A673 (cell line): ENCODE results near the gene MRPL9. TPM values are rescaled to one million over a fixed set of nuclear protein-coding genes. Genes with fewer than 3 reads are reported as not detected.

Source experiments
- Bru-seq: library from RNA; stranded (reverse); fragments of 400-500 nt; gene quantifications from one replicate; lab custom pipeline; 2021; lab: Mats Ljungman, UMichigan
- BruChase-seq, 2 experiments: library from RNA; stranded (reverse); fragments of 400-500 nt; gene quantifications; one replicate each; lab custom pipeline; 2021; lab: Mats Ljungman, UMichigan
- BruUV-seq: library from RNA; stranded (reverse); fragments of 400-500 nt; replicated peaks from 2 replicates; lab custom pipeline; 2021; lab: Mats Ljungman, UMichigan
- CTCF ChIA-PET: fragments of 300-600 bp; sonication (Branson Sonifier 250); formaldehyde crosslinking; loops from one replicate; lab custom pipeline; 2022; ENCODE audit warnings: antibody characterized with exemption; lab: Charles Lee
- POLR2A ChIA-PET: fragments of 300-600 bp; sonication (Branson Sonifier 250); formaldehyde crosslinking; loops from one replicate; lab custom pipeline; 2022; ENCODE audit warnings: antibody characterized with exemption; ENCODE audit not compliant: low non-redundant PET; lab: Charles Lee
- DNase-seq: peaks from one replicate; pipeline ENCODE4 v3.0.0-alpha.2; 2015; ENCODE audit warnings: low spot score
- H3K27ac ChIP-seq: fragments of 200-600 bp; sonication (generic); 2 replicates; pipeline ENCODE4 v1.5.1; 2016; ENCODE audit warnings: mixed run types, low read depth, mild to moderate bottlenecking, mixed read lengths, antibody characterized with exemption, low read length; ENCODE audit not compliant: poor library complexity, severe bottlenecking
- H3K27me3 ChIP-seq: fragments of 200-600 bp; sonication (generic); replicated peaks from 2 replicates; pipeline ENCODE4 v1.6.1; 2017; ENCODE audit warnings: mixed run types, low read depth, mild to moderate bottlenecking, mixed read lengths, antibody characterized with exemption, low read length; ENCODE audit not compliant: insufficient read depth, poor library complexity
- H3K36me3 ChIP-seq: fragments of 200-600 bp; sonication (generic); 2 replicates; pipeline ENCODE4 v1.6.1; 2016; ENCODE audit warnings: mixed run types, mild to moderate bottlenecking, mixed read lengths, antibody characterized with exemption, low read length; ENCODE audit not compliant: insufficient read depth, poor library complexity, severe bottlenecking
- H3K4me1 ChIP-seq: fragments of 200-600 bp; sonication (generic); 2 replicates; pipeline ENCODE4 v1.6.1; 2017; ENCODE audit warnings: mixed run types, mild to moderate bottlenecking, mixed read lengths, antibody characterized with exemption, low read length; ENCODE audit not compliant: insufficient read depth, poor library complexity, severe bottlenecking
- H3K4me3 ChIP-seq: fragments of 200-600 bp; sonication (generic); 2 replicates; pipeline ENCODE4 v1.5.1; 2016; ENCODE audit warnings: low read depth, mixed run types, mild to moderate bottlenecking, mixed read lengths, low read length; ENCODE audit not compliant: poor library complexity, severe bottlenecking
- H3K9me3 ChIP-seq: fragments of 200-600 bp; sonication (generic); 2 replicates; pipeline ENCODE4 v1.6.1; 2016; ENCODE audit warnings: mixed run types, low read depth, mild to moderate bottlenecking, mixed read lengths, antibody characterized with exemption, low read length; ENCODE audit not compliant: poor library complexity, severe bottlenecking
- EZH2 ChIP-seq: fragments of 200-600 bp; sonication (generic); IDR thresholded peaks from 2 replicates; pipeline ENCODE4 v1.6.1; 2017; ENCODE audit warnings: borderline replicate concordance, low read depth, mild to moderate bottlenecking, mixed read lengths, antibody characterized with exemption, low read length; ENCODE audit not compliant: poor library complexity, severe bottlenecking
- intact Hi-C: fragments of 100-400 bp; cut with micrococcal nuclease; formaldehyde crosslinking; loops from one replicate; pipeline ENCODE4 v1.10.0; 2022; ENCODE audit not compliant: unreplicated experiment
- long read RNA-seq: library from polyadenylated mRNA; stranded (forward); transcript quantifications from one replicate; pipeline ENCODE4 v2.0.0, GENCODE V29; 2022
- total RNA-seq: library from RNA; stranded (reverse); gene quantifications from 2 replicates; pipeline ENCODE4 v1.2.3, GENCODE V29; 2021
- TF ChIP-seq, protein P1 (sequence below): fragments of 300-800, 200-600 bp; sonication (generic); conservative IDR thresholded peaks from 2 replicates; pipeline ENCODE4 v1.5.1; 2017; ENCODE audit warnings: low read depth, mild to moderate bottlenecking, antibody characterized with exemption, low read length, moderate library complexity, mixed read lengths

MRPL9 gene
- 132 and 143 TPM in 2 replicates for total RNA-seq
- Bru-seq, nascent RNA = percentile 89 among the genes with signal in this experiment
- BruChase-seq, experiment 1, labeled RNA remaining after a 2-hour chase = percentile 85 among the genes with signal in this experiment
- BruChase-seq, experiment 2, labeled RNA remaining after a 6-hour chase = percentile 94 among the genes with signal in this experiment
- long read RNA-seq, transcript MRPL9-202 (7 exons, 1,296 nt) = major isoform, 120 of 173 reads
- long read RNA-seq, transcript MRPL9-201 (6 exons, 882 nt) = minor isoform, 24 of 173 reads
- long read RNA-seq, partial matches to known transcripts = 2 of 173 reads
- long read RNA-seq, other reads (novel, unspliced or antisense) = 24 of 173 reads

GRCh38 chr1:151762941-151763921, at the start of gene MRPL9:
Gene MRPL9 (minus strand): TSS chr1:151763496. CDS start chr1:151763479, 17 bp downstream.
- DNase-seq = peak; percentile 91
- ChIA-PET POLR2A (interaction anchor here (0.6 kb wide), 1 partner anchor 10 kb away, joined by 3 read pairs; no protein-coding TSS in a partner anchor), CTCF (no interaction called here)
- intact Hi-C loops = no loop called here
- Histone ChIP-seq H3K9me3 (no peaks in the 10 kb centered on the region), H3K36me3 (peaks cover 34% of the 10 kb centered on the region), H3K4me3 (peak within 1 kb of the TSS; percentile 80), H3K27ac (peak within 1 kb of the TSS; percentile 86), H3K4me1 (peaks cover 10% of the 10 kb centered on the region), H3K27me3 (no peaks in the 10 kb centered on the region)
- TF ChIP-seq, protein P1, sequence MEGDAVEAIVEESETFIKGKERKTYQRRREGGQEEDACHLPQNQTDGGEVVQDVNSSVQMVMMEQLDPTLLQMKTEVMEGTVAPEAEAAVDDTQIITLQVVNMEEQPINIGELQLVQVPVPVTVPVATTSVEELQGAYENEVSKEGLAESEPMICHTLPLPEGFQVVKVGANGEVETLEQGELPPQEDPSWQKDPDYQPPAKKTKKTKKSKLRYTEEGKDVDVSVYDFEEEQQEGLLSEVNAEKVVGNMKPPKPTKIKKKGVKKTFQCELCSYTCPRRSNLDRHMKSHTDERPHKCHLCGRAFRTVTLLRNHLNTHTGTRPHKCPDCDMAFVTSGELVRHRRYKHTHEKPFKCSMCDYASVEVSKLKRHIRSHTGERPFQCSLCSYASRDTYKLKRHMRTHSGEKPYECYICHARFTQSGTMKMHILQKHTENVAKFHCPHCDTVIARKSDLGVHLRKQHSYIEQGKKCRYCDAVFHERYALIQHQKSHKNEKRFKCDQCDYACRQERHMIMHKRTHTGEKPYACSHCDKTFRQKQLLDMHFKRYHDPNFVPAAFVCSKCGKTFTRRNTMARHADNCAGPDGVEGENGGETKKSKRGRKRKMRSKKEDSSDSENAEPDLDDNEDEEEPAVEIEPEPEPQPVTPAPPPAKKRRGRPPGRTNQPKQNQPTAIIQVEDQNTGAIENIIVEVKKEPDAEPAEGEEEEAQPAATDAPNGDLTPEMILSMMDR = no peak
- TF ChIP-seq EZH2 = no peak
- TSS peak; percentile 98 for BruUV-seq

DNA sequence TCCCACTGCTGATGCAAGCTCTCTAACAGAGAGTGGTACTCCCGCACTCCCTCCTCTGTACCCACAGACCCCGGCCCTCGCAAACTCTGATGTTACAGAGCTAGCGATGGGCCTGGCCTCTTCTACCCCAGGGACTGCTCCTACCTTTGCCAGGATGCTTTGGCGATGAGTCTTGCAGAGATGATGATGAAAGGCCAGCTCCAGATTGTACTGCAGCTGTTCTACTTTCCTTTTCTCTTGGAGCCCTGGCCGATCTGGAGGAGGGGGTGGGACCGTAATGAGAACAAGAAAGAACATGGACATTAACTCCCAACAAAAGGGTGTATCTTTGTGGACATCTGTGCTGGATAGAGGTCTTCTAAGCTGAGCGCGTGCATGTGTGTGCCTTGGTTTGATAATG, 47.9 kb upstream of the MRPL9 start:
- TF ChIP-seq, protein P1 = no peak
- TF ChIP-seq EZH2 = no peak
- ChIA-PET CTCF (no interaction called here), POLR2A (no interaction called here)
- Histone ChIP-seq H3K27ac (no peak overlapping the region), H3K36me3 (no peaks in the 10 kb centered on the region), H3K9me3 (no peaks in the 10 kb centered on the region), H3K27me3 (peaks cover 12% of the 10 kb centered on the region), H3K4me3 (no peak overlapping the region), H3K4me1 (no peaks in the 10 kb centered on the region)
- DNase-seq = no peak
- intact Hi-C loops = no loop called here
- no TSS peak for BruUV-seq

GRCh38 chr1:151809985-151810556, 46.8 kb upstream of the MRPL9 start:
- H3K4me1 ChIP-seq = no peaks in the 10 kb centered on the region
- ChIA-PET POLR2A (no interaction called here), CTCF (no interaction called here)
- no peak for TF ChIP-seq EZH2
- TF ChIP-seq, protein P1 = no peak
- no peak for DNase-seq
- intact Hi-C loops = no loop called here
- H3K4me3 ChIP-seq = no peak overlapping the region
- no peaks in the 10 kb centered on the region for H3K36me3 ChIP-seq
- H3K27me3 ChIP-seq = peaks cover 19% of the 10 kb centered on the region
- no peaks in the 10 kb centered on the region for H3K9me3 ChIP-seq
- H3K27ac ChIP-seq = no peak overlapping the region
- BruUV-seq = no TSS peak
